ENCODE measurements around the gene SLC12A9.
"Not testable (repeated sequence)": the region's sequence is repeated elsewhere in the genome, so short reads cannot be mapped to it uniquely, and the experiment has no call there.

SLC12A9 gene, protein sequence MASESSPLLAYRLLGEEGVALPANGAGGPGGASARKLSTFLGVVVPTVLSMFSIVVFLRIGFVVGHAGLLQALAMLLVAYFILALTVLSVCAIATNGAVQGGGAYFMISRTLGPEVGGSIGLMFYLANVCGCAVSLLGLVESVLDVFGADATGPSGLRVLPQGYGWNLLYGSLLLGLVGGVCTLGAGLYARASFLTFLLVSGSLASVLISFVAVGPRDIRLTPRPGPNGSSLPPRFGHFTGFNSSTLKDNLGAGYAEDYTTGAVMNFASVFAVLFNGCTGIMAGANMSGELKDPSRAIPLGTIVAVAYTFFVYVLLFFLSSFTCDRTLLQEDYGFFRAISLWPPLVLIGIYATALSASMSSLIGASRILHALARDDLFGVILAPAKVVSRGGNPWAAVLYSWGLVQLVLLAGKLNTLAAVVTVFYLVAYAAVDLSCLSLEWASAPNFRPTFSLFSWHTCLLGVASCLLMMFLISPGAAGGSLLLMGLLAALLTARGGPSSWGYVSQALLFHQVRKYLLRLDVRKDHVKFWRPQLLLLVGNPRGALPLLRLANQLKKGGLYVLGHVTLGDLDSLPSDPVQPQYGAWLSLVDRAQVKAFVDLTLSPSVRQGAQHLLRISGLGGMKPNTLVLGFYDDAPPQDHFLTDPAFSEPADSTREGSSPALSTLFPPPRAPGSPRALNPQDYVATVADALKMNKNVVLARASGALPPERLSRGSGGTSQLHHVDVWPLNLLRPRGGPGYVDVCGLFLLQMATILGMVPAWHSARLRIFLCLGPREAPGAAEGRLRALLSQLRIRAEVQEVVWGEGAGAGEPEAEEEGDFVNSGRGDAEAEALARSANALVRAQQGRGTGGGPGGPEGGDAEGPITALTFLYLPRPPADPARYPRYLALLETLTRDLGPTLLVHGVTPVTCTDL

DNA sequence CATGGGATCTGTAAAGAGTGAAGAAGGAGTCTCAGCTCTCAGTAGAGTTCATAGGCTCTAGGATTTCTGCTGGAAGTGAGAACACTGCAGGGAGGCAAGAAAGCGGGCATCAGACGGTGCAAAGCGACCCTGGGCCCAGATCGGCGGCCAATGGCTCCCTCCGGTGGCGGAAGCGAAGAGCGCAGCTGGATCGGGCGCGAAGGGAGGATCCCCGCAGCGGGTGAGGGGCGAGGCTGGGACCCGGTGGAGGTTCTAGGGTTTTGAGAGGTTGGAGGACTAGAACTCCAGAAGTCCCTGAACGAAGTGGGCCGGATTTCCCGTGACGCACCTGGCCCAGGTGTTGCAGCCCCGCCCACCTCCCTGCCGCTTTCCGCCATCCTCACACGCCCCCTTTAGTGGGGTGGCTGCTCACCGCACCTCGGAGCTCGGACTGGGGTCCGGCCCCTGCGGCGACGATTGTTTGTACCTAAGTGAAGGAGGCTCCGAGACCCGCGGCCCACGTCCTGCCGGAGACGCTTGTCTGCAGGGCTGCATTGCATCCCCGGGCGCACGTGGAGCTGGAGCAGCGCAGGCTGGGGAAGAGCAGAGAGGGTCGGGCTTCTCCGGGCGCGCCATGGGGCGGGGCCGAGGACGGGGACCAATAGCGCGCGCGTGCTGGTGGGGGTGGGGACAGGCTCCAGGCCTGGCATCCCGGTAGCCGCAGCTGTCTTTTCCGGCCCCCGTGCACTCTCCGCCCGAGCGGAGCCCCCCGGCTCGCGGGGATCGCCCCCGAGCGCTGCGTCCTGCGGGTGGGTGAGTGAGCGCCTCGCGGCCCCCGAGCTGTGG is at the start of gene SLC12A9:
TSS of gene SLC12A9 (plus strand) at position 666 of the 825 bp plus-strand sequence. CDS start 1,485 bp downstream, outside the sequence.
- peak; percentile 87 for DNase-seq

DNA sequence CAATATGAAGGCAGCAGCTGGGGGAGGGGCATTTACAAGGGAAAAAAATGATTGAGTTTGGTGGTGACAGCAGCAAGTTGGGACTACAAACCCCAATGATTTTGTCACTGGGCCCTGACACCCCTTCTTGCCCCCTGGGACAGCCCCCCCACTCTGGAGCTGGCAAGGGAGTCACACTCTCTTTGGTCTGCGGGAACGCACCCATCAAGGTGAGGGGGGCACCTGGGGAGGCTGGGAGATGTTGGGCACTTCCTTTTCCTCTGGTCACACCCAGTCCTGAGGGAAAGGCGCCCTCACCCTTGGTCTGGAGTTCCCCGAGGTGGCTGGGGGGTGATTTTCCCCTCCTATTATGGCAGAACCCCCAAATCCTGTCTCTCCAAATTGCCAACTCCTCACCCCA is 49.6 kb upstream of the SLC12A9 start:
- no peak for DNase-seq

DNA sequence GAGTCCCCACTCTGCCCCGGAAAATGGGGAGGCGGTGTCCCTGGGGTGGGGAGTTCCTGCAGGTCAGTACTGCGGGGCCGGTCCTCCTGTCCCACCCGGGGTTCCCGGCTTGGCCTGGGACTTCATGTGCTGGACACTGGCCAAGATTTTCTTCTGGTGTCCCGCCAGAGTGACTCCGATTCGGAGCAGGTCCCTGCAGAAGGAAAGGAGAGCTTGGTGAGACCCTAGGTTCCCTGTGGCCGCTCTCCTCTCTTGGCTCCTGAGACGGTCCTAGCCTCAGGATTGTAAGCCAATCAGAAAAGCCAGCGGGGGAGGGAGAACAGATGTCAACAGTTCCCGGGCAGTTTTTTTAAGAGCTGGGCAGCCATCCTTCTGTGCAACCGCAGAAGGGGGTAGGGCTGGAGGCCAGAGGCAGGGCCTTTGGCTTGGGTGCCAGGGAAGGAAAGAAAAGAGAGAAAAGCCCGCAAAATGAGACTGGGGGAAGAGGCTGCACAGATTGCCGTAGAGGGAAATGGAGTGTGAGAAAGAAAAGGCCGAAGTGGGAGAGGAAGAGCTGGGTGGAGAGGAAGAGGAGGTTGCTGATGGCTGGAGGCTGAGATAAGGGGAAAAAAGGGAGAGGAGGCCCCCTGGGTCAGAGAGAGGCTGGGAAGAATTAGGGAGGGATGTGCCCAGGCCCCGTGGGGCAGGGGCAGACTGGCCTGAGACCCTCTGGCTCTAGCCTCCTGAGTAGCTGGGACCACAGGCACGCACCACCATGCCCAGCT is 48.9 kb upstream of the SLC12A9 start:
- DNase-seq = peak; percentile 68

DNA sequence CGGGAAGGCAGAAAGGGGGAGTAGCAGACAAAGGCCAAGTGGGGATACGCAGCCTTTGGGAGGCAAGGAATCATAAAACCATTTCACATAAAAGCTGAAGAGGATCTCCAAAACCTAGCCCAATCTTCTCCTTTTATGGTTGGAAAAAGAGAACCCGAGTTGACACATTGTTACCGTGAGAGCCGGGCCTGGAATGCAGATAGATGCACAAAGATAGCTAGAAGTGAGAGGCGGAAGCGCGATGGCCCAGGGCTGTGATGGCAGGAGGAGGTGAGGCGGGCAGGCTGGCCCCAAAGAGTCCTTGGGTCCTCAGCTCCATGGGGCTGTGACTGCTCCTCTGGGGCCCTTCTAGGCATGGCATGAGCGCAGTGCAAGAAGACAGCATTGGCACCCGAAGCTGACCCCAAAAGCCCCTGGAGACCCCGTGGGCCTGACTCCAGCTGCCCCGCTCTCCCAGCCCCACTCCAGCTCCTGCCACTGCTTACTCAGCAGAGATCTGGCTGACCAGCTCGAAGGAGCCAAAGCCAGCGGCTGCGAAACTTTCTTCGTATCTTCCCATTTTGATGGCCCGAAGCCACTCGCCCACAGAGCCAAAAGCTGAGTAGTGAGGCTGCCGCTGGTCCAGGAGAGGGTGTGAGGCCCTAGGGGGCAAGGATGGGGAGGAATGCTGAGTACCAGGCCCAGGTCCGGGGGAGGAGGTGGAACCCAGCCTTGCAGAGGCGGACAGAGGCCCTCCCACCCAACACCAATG is 47.7 kb upstream of the SLC12A9 start:
- DNase-seq = no peak

DNA sequence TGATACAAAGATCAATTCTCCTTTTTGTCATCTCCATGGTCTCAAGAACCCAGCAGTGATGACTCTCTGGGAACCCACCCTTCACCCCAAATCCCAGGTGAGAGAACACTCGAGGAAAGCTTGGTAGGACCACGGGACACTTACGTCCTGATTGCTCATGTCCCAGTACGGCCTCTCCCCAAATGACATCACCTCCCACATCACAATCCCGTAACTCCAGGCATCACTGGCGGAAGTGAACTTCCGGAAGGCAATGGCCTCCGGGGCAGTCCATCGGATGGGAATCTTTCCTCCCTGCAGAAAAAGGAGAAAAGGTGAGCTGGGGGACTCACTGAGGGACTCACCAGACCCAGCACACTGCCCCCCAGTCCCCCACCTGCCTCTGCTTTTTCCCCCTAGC is 46.2 kb upstream of the SLC12A9 start:
- no peak for DNase-seq

DNA sequence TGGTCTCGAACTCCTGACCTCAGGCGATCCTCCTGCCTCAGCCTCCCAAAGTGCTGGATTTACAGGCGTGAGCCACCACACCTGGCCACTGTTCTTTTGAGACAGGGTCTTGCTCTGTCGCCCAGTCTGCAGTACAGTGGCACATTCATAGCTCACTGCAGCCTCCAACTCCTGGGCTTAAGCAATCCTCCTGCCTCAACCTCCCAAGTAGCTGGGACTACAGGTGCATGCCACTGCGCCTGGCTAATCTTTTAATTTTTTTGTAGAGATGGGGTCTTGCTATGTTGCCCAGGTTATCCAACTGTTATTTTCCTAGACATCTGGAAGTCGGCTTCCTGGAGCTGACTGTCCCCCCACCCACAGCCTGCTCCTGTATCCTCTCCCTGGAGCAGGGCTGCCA is 45.6 kb upstream of the SLC12A9 start:
- not testable (repeated sequence) for DNase-seq

DNA sequence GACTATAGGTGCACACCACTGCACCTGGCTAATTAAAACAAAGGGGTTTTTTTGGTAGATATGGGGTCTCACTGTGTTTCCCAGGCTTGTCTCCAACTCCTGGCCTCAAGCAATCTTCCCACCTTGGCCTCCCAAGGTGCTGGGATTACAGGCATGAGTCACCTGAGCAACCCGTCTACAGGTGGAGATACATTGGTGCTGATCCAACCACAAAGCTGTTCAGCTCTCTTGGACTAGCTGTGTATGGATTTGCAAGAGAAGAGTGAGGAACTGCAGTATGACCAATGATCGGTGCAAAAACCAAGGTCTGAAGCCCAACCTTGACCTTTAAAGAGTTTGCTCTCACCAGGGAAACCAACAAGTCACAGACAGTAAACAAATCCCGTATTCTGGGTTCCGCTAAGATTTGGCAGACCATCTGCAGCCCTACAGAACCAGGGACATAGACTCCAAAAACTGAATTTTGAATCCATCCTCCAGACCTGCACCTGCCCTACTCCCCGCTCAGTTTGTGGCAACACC is 44.1 kb upstream of the SLC12A9 start:
- no peak for DNase-seq

DNA sequence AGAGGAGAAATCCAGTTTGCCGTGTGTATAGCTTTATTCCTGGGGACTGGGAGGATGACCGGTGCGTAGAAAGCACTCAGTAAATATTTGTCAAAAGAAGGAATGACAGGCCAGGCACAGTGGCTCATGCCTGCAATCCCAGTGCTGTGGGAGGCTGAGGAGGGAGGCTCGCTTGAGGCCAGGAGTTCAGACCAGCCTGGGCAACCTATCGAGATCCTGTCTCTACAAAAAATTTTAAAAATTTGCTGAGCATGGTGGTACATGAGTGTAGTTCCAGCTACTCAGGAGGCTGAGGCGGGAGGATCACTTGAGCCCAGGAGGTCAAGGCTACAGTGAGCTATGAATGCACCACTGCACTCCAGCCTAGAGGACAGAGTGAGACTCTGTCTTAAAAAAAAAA is 41.0 kb upstream of the SLC12A9 start:
- DNase-seq = no peak

DNA sequence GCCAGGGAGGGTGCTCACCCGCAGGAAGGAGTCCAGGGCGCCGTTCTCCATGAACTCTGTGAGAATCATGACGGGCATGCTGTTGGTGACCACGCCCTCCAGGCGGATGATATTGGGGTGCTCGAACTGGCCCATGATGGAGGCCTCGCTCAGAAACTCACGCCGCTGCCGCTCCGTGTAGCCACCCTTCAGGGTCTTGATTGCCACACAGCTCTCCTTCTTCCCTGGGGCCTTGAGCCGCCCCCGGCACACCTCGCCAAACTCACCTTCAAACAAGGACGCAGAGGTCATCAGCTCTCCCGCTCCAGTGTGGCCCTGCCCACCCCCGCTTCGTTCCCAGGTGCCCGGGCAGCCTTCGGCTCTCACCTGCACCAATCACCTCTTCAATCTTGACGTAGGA is 39.8 kb upstream of the SLC12A9 start:
- no peak for DNase-seq

DNA sequence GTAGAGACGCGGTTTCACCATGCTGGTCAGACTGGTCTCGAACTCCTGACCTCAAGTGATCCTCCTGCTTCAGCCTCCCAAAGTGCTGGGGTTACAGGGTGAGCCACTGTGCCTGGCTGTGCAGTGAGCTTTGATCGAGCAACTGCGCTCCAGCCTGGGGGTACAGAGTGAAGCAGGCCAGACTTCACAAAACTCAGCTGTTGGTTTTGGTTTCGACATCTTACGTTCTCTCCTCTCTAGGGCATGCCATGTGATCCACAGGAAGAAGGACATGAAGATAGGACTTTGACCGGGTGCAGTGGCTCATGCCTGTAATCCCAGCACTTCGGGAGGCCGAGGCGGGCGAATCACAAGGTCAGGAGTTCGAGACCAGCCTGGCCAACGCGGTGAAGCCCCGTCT is 36.0 kb upstream of the SLC12A9 start:
- DNase-seq = not testable (repeated sequence)

DNA sequence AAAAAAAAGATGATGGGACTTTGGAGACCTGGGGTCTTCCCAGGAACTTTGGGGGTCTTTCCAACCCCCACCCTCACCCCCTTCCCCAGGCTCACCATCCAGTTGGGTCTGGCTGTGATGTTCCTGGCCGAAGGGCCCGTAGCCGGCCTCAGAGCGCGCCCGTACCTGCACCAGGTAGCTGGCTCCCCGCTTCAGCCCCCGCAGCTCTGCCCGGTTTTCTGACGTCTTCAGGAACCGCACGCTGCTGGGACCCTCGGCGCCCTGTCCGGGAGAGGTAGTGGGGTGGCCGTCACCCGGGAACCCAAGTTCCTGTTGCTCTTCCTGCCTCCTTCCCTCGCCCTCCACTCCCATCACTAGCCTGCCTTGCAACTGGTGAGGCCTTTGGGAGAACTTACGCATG is 35.4 kb upstream of the SLC12A9 start:
- DNase-seq = no peak

DNA sequence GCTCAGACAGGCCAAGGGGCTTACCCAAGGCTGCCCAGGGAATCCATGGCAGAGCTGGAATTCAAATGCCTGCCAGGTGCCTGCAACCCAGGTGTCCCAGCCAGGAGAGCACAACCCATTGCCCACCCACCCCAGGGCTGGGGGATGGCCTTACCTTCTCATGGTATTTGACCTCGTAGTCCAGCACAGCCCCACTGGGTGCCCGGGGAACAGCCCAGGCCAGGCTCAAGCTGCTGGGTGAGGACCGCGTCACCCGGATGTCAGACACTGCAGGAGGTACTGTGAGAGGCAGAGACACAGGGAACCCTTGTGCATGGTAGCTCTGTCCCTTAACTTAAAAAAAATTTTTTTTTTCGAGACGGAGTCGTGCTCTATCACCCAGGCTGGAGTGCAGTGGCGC is 34.1 kb upstream of the SLC12A9 start:
- DNase-seq = no peak

DNA sequence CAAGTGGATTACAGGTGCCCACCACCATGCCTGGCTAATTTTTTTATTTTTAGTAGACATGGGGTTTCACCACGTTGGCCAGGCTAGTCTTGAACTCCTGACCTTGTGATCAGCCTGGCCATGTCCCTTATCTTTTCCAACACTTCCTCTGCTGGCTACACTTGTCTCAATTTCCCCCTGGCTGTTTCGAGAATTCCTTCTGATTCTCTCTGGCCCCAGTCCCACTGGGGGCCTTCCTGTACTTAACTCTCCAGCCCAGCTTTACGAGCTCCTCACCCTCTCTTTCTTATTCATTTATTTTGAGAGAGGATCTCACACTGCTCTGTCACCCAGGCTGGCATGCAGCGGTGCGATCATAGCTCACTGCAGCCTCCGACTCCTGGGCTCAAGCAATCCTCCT is 33.7 kb upstream of the SLC12A9 start:
- DNase-seq = no peak

DNA sequence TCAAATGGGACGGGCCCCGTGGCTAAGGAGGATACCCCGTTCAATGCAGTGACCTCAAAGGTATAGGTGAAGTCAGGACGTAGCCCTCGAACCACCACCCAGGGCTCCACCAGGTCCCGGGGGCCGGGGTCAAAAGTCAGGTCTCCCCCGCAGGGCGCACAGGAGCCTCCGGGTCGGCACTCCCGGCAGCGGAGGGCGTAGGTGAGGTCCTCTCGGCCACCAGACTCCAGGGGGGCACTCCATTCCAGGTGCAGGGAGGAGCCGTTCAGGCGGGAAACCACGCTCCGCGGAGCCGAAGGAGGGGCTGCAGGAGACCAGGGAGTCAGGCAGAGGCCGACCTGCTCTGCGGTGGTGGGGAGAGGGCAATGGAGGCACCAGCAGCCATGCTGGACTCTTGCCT is 32.9 kb upstream of the SLC12A9 start:
- DNase-seq = no peak

DNA sequence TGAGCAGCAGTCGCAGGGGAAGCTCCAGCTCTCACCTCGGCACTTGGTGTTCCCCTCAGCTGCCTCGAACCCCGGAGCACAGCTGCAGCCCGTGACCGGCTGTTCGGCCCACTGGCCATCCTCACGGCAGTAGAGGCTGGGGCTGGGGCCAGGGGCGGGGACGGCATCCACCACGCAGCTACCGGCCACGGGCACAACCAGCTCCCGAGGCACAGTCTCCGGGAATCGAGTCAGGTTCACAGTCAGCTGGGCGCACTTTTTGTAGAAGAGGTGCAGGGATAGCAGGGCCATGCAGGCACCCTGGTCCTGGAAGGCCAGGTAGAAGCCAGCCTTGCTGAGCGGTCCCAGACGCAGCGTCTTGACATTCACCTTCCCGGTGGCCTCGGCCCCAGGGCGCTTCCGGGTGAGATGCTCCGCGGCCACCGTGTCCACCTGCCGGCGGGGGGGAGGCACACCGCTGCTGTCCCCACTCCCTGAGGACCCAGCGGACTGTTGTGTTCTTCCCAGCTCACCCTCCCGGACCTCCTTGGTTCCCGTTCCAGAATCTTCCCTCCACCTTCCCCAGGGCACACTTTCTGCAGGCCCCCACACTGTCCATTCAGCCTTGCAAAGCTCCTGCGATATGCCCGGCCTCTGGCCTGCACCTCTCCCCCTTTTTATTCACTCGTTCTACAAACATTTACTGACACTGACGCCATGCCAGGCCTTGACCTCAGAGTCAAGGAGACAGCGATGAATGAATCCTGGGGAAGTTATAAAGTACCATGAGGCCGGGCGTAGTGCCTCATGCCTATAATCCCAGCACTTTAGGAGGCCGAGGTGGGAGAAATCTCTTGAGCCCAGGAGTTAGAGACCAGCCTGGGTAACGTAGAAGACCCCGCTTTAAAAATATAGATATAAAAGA is 30.0 kb upstream of the SLC12A9 start:
- no peak for DNase-seq

DNA sequence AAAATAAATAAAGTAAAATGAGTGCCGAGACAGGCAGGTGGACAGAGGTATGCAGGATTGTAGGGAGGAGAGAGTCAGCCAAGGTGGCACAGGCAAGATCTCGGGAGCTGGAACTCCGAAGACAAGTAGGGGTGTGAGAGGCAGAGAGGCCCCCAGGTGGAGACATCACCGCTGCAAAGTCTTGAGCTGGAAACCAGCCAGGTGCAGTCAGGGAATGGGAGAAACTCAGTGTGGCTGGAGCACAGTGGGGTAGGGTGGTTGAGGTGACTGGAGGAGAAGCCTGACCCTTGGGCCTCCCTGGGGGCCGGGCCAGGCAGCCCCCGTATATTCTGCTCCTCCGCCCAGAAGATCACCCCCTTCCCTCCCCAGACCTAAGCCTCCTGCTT is 29.4 kb upstream of the SLC12A9 start:
- DNase-seq = no peak

DNA sequence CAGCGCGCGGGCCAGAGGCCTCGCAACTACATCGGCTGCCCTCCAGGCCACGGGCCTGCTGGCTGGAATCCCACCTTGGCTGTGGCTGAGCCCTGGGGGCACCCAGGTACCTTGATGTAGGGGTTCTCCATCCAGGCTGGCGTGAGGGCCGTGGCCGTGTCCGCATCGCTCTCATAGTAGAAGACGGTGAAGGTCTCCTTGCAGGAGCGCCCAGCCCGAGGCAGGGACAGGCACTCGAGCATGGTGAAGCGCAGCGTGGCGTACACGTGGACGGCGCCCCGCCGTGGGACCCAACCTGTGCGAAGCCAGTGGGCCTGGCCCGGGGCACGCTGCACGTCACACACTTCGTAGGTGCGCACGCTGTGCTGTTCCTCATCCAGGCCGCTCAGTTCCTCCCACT is 29.0 kb upstream of the SLC12A9 start:
- no peak for DNase-seq

DNA sequence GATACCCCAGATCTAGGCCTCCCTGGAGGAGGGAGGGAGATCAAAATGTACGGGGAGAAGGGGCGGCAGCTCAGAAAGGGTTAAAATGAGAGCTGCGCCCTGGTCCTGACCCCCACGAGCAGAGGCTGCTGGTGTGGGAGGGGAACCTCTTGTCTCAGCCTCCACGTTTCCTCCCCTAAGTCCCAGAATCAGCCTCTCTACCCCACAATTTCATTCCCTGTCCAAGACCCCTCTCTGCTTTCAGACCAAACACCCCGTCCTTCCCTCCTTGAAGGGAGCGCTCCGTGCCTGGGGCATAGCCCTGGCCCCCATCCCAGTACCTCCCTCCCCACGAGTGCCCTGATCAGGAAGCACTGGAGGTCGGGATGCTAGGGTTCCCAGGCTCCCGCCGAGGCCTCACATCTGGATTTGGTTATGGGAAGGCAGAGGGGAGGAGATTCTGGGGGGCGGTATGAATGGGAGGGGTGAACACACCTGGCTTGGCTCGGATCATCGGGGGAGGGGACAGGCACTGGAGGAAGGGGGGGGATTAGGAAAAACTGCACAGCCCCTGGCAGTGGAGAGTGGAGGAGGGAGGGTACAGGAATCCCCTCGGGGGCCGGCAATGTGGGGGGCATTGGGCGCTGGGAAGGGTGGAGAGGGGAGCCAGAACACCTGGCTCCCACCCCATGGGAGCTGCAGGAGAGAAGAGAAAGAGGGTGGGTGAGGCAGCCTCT is 27.9 kb upstream of the SLC12A9 start:
- no peak for DNase-seq

DNA sequence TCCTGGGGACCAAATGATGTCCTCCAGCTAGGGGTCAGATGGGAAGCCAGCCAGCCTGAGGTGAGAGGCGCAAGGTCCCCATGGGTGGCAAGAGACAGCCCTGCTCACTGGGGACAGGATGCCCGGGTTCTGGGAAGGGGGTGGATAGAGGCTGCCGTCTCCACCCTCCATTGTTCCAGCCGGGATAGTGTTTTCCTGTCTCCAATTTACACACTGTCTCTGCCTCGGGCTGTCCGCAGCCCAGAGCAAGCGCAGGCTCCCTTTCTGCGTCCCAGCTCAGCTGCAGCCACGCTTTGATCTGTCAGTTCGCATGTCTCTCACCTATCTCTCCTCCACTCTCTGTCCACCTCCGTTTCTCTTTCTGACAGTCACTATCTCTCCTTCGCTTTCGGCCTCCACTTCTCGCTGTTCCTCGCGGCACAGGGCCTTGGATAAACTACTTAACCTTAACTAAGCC is 27.3 kb upstream of the SLC12A9 start:
- DNase-seq = no peak
